Measurements from ENCODE around the gene EIF3CL.
"Not testable (repeated sequence)": the region's sequence is repeated elsewhere in the genome, so short reads cannot be mapped to it uniquely, and the experiment has no call there.

Gene EIF3CL

GRCh38 chr16:28403220-28404072, at the start of gene EIF3CL:
Gene EIF3CL, minus strand, starts transcription at chr16:28403841. Its CDS starts 223 bp downstream, at chr16:28403618.
- DNase-seq (ENCODE audit: low spot score) = not testable (repeated sequence)

- DNase-seq (ENCODE audit: low spot score) = not testable (repeated sequence)
Measured at GRCh38 chr16:28447081-28447480, 43.4 kb upstream of the EIF3CL start.

- not testable (repeated sequence) for DNase-seq (ENCODE audit: low spot score)
Measured at GRCh38 chr16:28446388-28446787, 42.7 kb upstream of the EIF3CL start.

- not testable (repeated sequence) for DNase-seq (ENCODE audit: low spot score)
Measured at GRCh38 chr16:28443943-28444342, 40.3 kb upstream of the EIF3CL start.

GRCh38 chr16:28438899-28439298, 35.3 kb upstream of the EIF3CL start:
- not testable (repeated sequence) for DNase-seq (ENCODE audit: low spot score)

- not testable (repeated sequence) for DNase-seq (ENCODE audit: low spot score)
Measured at GRCh38 chr16:28435340-28435739, 31.7 kb upstream of the EIF3CL start.

- not testable (repeated sequence) for DNase-seq (ENCODE audit: low spot score)
Measured at GRCh38 chr16:28426060-28426680, 22.5 kb upstream of the EIF3CL start.

GRCh38 chr16:28421071-28421750, 17.6 kb upstream of the EIF3CL start:
- DNase-seq (ENCODE audit: low spot score) = not testable (repeated sequence)

GRCh38 chr16:28417033-28417432, 13.4 kb upstream of the EIF3CL start:
- DNase-seq (ENCODE audit: low spot score) = not testable (repeated sequence)

GRCh38 chr16:28414530-28414929, 10.9 kb upstream of the EIF3CL start:
- not testable (repeated sequence) for DNase-seq (ENCODE audit: low spot score)

GRCh38 chr16:28413585-28413984, 9.9 kb upstream of the EIF3CL start:
- not testable (repeated sequence) for DNase-seq (ENCODE audit: low spot score)

GRCh38 chr16:28392054-28392453, 11.6 kb downstream of the EIF3CL start:
- DNase-seq (ENCODE audit: low spot score) = not testable (repeated sequence)

GRCh38 chr16:28382177-28382867, 21.3 kb downstream of the EIF3CL start:
- DNase-seq (ENCODE audit: low spot score) = not testable (repeated sequence)

GRCh38 chr16:28377822-28378221, 25.8 kb downstream of the EIF3CL start:
- DNase-seq (ENCODE audit: low spot score) = not testable (repeated sequence)

- DNase-seq (ENCODE audit: low spot score) = not testable (repeated sequence)
Measured at GRCh38 chr16:28377108-28377625, 26.5 kb downstream of the EIF3CL start.

GRCh38 chr16:28375115-28375514, 28.5 kb downstream of the EIF3CL start:
- not testable (repeated sequence) for DNase-seq (ENCODE audit: low spot score)

- not testable (repeated sequence) for DNase-seq (ENCODE audit: low spot score)
Measured at GRCh38 chr16:28374281-28374680, 29.4 kb downstream of the EIF3CL start.

GRCh38 chr16:28367926-28368325, 35.7 kb downstream of the EIF3CL start:
- not testable (repeated sequence) for DNase-seq (ENCODE audit: low spot score)

GRCh38 chr16:28364268-28365173, 39.1 kb downstream of the EIF3CL start:
- DNase-seq (ENCODE audit: low spot score) = not testable (repeated sequence)

GRCh38 chr16:28363408-28363807, 40.2 kb downstream of the EIF3CL start, which contains the start of gene NPIPB6:
Gene NPIPB6, minus strand, starts transcription at chr16:28363508. Its CDS starts 686 bp downstream, at chr16:28362822.
- not testable (repeated sequence) for DNase-seq (ENCODE audit: low spot score)

All from kidney tubule cell (primary cell).